ENCODE measurements around the gene RBMY1J.
"Not testable (repeated sequence)": the region's sequence is repeated elsewhere in the genome, so short reads cannot be mapped to it uniquely, and the experiment has no call there.

Gene RBMY1J

DNA sequence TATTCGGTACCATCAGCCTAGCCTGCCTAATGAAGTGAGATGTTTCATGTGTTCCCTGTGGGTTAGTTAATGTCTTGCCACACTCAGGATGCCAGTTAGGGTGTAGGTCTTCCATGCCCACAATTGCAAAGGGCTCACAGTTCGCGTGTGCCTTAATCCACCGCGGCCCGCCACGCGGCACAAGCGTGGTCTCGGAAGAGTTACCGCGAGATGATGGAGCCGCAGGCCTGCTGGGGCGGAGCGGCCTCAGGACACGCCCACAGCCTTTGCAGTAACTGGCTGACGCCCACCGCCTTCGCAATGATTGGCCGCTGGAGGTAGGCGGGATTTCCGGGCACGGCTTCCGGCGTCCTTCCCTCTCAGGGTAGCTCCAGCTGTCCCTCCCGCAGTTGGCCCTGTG lies at the start of gene RBMY1J:
TSS of gene RBMY1J (plus strand) at position 301 of the 400 bp plus-strand sequence. CDS start 2,038 bp downstream, outside the sequence.
- not testable (repeated sequence) for DNase-seq

DNA sequence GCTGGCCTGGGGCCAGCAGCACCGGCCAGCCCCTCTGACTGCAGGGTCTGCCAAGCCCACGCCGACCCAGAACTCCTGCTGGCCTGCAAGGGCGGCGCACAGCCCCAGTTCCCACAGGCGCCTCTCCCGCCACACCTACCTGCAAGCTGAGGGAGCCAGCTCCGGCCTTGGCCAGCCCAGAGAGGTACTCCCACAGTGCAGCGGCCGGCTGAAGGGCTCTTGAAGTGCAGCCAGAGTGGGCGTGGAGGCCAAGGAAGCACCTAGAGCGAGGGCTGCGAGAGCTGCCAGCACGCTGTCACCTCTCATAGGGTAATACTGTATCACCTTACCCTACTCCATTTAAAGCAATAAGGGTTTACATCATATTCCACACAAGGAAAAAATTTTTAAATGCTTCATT lies 35.8 kb upstream of the RBMY1J start:
- no peak for DNase-seq

- DNase-seq = no peak
Measured at GRCh38 chrY:22370623-22371022, 32.6 kb upstream of the RBMY1J start.

DNA sequence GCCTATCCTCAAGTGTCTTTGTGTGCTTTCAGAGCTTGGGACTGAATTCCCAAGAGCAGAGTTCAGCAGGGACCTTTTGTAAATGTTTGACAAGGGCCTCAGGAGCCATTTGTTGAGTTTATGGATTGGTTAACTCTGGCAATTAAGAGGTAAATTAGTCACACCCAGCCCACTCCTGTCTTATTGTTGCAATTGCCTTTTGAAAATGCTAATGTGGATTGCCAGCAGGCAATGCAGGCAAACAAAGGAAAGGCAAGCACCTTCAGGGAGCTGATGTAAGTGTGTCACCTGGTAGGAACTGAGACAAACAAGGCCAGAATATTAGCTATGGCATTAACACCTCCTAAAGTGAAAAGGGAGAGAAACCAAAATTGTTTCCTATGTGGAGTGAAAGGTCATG lies 29.7 kb upstream of the RBMY1J start:
- DNase-seq = no peak

- not testable (repeated sequence) for DNase-seq
Measured at GRCh38 chrY:22444718-22445396, 41.6 kb downstream of the RBMY1J start.

DNA sequence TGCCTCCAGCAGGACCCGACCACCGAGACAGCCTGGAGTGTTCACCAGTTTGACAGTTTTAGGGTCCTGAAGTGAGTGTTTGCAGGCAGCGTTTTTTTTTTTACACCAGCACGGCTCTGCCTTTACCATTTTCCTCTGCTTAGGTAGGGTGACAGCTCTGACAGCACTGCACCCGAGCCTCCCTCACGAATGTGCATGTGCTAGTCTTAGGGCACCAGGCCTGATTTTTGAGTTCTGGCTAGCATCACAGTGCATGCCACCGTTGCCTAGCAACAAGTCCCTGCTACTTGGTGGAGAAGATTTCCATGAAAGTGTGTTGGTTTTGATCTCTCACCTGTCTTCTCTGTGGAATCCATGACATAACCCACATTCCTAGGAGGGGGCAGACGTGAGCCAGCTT lies 52.3 kb downstream of the RBMY1J start:
- DNase-seq = not testable (repeated sequence)

- DNase-seq = not testable (repeated sequence)
Measured at GRCh38 chrY:22461962-22462361, 58.8 kb downstream of the RBMY1J start.

Data from CD4-positive, alpha-beta T cell treated with Interleukin-4 for 4 hours (primary cell).